Neural cell (in vitro differentiated cells): ENCODE data around the gene RIMBP3B.
"Not testable (repeated sequence)": the region's sequence is repeated elsewhere in the genome, so short reads cannot be mapped to it uniquely, and the experiment has no call there.

ENCODE experiments used
- EP300 ChIP-seq: fragments of 450-650 bp; conservative IDR thresholded peaks from 2 replicates; pipeline ENCODE4 v1.6.1; 2014; ENCODE audit warnings: antibody characterized with exemption, mild to moderate bottlenecking, moderate library complexity; ENCODE audit not compliant: poor library complexity, severe bottlenecking
- EZH2 ChIP-seq: fragments of 200-600, 300-800 bp; shearing (Covaris generic), sonication (generic); IDR thresholded peaks from 2 replicates; pipeline ENCODE4 v1.6.1; 2014; ENCODE audit warnings: antibody characterized with exemption, low read length, borderline replicate concordance, mild to moderate bottlenecking; ENCODE audit not compliant: insufficient read depth, poor library complexity, severe bottlenecking
- MXI1 ChIP-seq: fragments of 450-650 bp; conservative IDR thresholded peaks from 2 replicates; pipeline ENCODE4 v1.6.1; 2014; ENCODE audit warnings: antibody characterized with exemption, mild to moderate bottlenecking; ENCODE audit not compliant: poor library complexity, severe bottlenecking
- TF ChIP-seq, protein P1 (sequence below): fragments of 450-650 bp; IDR thresholded peaks from 2 replicates; pipeline ENCODE4 v1.5.1; 2014; ENCODE audit warnings: antibody characterized with exemption, mild to moderate bottlenecking, moderate library complexity; ENCODE audit not compliant: poor library complexity, severe bottlenecking
- TF ChIP-seq, protein P2 (sequence below): IDR thresholded peaks from 2 replicates; pipeline ENCODE4 v1.6.1; 2012; ENCODE audit warnings: borderline replicate concordance

DNA sequence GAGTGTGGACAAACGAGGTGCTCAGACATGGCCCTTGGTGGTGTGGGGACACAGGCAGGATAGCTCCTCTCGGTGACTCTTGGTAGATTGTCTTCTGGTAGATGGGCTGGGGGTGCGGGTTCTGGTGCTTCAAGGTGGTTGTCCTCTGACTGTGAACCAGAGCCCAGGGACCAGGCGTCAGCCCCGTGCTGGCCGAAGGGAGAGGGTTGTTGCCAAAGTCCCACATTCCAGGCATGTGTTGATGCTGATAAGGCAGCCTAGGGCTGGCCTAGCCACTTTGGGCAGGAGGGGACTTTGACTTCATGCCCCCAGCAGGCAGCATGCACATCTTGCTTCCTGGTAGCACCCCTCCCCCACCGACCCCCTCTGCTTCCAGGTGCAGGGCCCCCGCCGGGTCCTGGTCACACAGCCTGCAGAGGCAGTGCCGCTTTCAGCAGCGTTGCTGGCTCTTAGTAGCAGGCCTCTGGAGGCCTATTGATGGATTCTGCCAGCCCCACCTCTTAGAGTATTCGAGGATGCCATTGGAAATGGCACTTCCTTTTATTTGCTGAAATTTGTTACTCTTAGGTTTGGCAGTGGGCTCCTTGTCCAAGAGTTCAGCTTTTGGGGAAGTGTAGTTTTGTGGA lies 40.6 kb downstream of the RIMBP3B start:
- TF ChIP-seq EZH2, MXI1, EP300: not testable (repeated sequence)
- TF ChIP-seq, protein P1, sequence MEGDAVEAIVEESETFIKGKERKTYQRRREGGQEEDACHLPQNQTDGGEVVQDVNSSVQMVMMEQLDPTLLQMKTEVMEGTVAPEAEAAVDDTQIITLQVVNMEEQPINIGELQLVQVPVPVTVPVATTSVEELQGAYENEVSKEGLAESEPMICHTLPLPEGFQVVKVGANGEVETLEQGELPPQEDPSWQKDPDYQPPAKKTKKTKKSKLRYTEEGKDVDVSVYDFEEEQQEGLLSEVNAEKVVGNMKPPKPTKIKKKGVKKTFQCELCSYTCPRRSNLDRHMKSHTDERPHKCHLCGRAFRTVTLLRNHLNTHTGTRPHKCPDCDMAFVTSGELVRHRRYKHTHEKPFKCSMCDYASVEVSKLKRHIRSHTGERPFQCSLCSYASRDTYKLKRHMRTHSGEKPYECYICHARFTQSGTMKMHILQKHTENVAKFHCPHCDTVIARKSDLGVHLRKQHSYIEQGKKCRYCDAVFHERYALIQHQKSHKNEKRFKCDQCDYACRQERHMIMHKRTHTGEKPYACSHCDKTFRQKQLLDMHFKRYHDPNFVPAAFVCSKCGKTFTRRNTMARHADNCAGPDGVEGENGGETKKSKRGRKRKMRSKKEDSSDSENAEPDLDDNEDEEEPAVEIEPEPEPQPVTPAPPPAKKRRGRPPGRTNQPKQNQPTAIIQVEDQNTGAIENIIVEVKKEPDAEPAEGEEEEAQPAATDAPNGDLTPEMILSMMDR, result not testable (repeated sequence)
- TF ChIP-seq, protein P2, sequence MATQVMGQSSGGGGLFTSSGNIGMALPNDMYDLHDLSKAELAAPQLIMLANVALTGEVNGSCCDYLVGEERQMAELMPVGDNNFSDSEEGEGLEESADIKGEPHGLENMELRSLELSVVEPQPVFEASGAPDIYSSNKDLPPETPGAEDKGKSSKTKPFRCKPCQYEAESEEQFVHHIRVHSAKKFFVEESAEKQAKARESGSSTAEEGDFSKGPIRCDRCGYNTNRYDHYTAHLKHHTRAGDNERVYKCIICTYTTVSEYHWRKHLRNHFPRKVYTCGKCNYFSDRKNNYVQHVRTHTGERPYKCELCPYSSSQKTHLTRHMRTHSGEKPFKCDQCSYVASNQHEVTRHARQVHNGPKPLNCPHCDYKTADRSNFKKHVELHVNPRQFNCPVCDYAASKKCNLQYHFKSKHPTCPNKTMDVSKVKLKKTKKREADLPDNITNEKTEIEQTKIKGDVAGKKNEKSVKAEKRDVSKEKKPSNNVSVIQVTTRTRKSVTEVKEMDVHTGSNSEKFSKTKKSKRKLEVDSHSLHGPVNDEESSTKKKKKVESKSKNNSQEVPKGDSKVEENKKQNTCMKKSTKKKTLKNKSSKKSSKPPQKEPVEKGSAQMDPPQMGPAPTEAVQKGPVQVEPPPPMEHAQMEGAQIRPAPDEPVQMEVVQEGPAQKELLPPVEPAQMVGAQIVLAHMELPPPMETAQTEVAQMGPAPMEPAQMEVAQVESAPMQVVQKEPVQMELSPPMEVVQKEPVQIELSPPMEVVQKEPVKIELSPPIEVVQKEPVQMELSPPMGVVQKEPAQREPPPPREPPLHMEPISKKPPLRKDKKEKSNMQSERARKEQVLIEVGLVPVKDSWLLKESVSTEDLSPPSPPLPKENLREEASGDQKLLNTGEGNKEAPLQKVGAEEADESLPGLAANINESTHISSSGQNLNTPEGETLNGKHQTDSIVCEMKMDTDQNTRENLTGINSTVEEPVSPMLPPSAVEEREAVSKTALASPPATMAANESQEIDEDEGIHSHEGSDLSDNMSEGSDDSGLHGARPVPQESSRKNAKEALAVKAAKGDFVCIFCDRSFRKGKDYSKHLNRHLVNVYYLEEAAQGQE, result not testable (repeated sequence)
